H1 (cell line): ENCODE measurements around the gene R3HCC1L. TPM values are rescaled to one million over a fixed set of nuclear protein-coding genes. Genes with fewer than 3 reads are reported as not detected.

Source experiments
- CTCF ChIA-PET: fragments of 300-600 bp; sonication (Branson Sonifier 250); formaldehyde crosslinking; loops from one replicate; lab custom pipeline; 2021; ENCODE audit not compliant: partially characterized antibody; lab: Charles Lee
- POLR2A ChIA-PET: fragments of 300-600 bp; sonication (Branson Sonifier 250); formaldehyde crosslinking; loops from one replicate; lab custom pipeline; 2021; ENCODE audit warnings: inconsistent platforms; ENCODE audit not compliant: partially characterized antibody; lab: Charles Lee
- DNase-seq, 2 experiments: peaks; one replicate each; pipeline versions ENCODE4 v3.0.0 to v3.0.0-alpha.2; 2010 to 2022; ENCODE audit warnings: low spot score in 2 of 2, low read depth in 1 of 2, mixed read lengths in 1 of 2
- FAIRE-seq: peaks from 2 replicates; lab custom pipeline; 2011; peaks lifted over from hg19 to GRCh38; lab: Jason Lieb, UNC
- H2AFZ ChIP-seq: 2 replicates; pipeline ENCODE4 v1.8.1; 2012; ENCODE audit warnings: low read length, inconsistent platforms
- H2AK5ac ChIP-seq: 2 replicates; pipeline ENCODE4 v1.6.1; 2013; ENCODE audit warnings: low read depth, low read length
- H2BK120ac ChIP-seq: replicated peaks from 2 replicates; pipeline ENCODE3; 2013; ENCODE audit warnings: low read depth, low read length, inconsistent platforms
- H2BK12ac ChIP-seq: 2 replicates; pipeline ENCODE4 v1.6.1; 2013; ENCODE audit warnings: low read depth, low read length
- H2BK15ac ChIP-seq: 2 replicates; pipeline ENCODE4 v1.6.1; 2013; ENCODE audit warnings: low read length
- H2BK20ac ChIP-seq: 2 replicates; pipeline ENCODE4 v1.6.1; 2013; ENCODE audit warnings: low read length
- H2BK5ac ChIP-seq: 2 replicates; pipeline ENCODE4 v1.6.1; 2013; ENCODE audit warnings: low read depth, low read length
- H3K14ac ChIP-seq: 2 replicates; pipeline ENCODE4 v1.6.1; 2013; ENCODE audit warnings: inconsistent platforms; ENCODE audit not compliant: insufficient read length
- H3K18ac ChIP-seq: 2 replicates; pipeline ENCODE4 v1.6.1; 2013; ENCODE audit warnings: low read length; ENCODE audit errors: extremely low read depth
- H3K23ac ChIP-seq: 2 replicates; pipeline ENCODE4 v1.6.1; 2013; ENCODE audit warnings: inconsistent platforms; ENCODE audit not compliant: insufficient read length
- H3K23me2 ChIP-seq: 2 replicates; pipeline ENCODE4 v1.6.1; 2013; ENCODE audit warnings: low read depth, low read length
- H3K27ac ChIP-seq: 2 replicates; pipeline ENCODE4 v1.6.1; 2011; ENCODE audit warnings: low read depth, low read length, inconsistent platforms
- H3K27me3 ChIP-seq, 4 experiments: replicated peaks in 1 of 4; 1 replicate in 1 of 4; 2 replicates in 3 of 4; pipeline versions ENCODE4 v1.6.1 to v1.8.1; 2011 to 2013; ENCODE audit warnings: low read length in 3 of 4, mild to moderate bottlenecking in 3 of 4, inconsistent platforms in 2 of 4, mixed read lengths in 2 of 4, moderate library complexity in 1 of 4; ENCODE audit not compliant: control insufficient read depth in 3 of 4, insufficient read depth in 3 of 4; ENCODE audit errors: extremely low read depth in 1 of 4
- H3K36me3 ChIP-seq, 4 experiments: 2 replicates each; pipeline versions ENCODE4 v1.6.1 to v1.8.1; 2011 to 2013; ENCODE audit warnings: mild to moderate bottlenecking in 4 of 4, low read length in 3 of 4, moderate library complexity in 2 of 4, control low read depth in 1 of 4, inconsistent platforms in 1 of 4; ENCODE audit not compliant: insufficient read depth in 4 of 4, control insufficient read depth in 2 of 4
- H3K4ac ChIP-seq: replicated peaks from 2 replicates; pipeline ENCODE3; 2013; ENCODE audit warnings: low read length, low read depth, mixed read lengths, inconsistent platforms; ENCODE audit not compliant: insufficient read length
- H3K4me1 ChIP-seq, 4 experiments: replicated peaks in 1 of 4; 1 replicate in 1 of 4; 2 replicates in 3 of 4; pipeline versions ENCODE4 v1.6.1 to v1.8.1; 2011 to 2013; ENCODE audit warnings: low read length in 3 of 4, inconsistent platforms in 2 of 4, mixed read lengths in 1 of 4; ENCODE audit not compliant: insufficient read depth in 4 of 4, control insufficient read depth in 3 of 4
- H3K4me2 ChIP-seq, 2 experiments: 2 replicates each; pipeline versions ENCODE4 v1.6.1 to v1.8.1; 2011 to 2013; ENCODE audit warnings: low read depth in 2 of 2, low read length in 2 of 2, control low read depth in 1 of 2, inconsistent platforms in 1 of 2, mild to moderate bottlenecking in 1 of 2; ENCODE audit not compliant: insufficient read depth in 1 of 2
- H3K4me3 ChIP-seq, 4 experiments: fragments of 200-600, 300-600 bp in 1 of 4; sonication (generic), shearing (Covaris generic), sonication (Bioruptor Twin) in 1 of 4; 2 replicates each; pipeline versions ENCODE4 v1.5.1 to v1.8.1; 2011 to 2016; ENCODE audit warnings: low read length in 4 of 4, low read depth in 3 of 4, control low read depth in 2 of 4, inconsistent platforms in 2 of 4, mild to moderate bottlenecking in 2 of 4, mixed read lengths in 1 of 4, moderate library complexity in 1 of 4; ENCODE audit not compliant: insufficient read depth in 2 of 4; ENCODE audit errors: extremely low read depth in 1 of 4
- H3K56ac ChIP-seq: replicated peaks from 2 replicates; pipeline ENCODE3; 2013; ENCODE audit warnings: low read depth, mild to moderate bottlenecking, mixed read lengths, low read length, inconsistent platforms; ENCODE audit not compliant: insufficient read length
- H3K79me1 ChIP-seq: 2 replicates; pipeline ENCODE4 v1.6.1; 2013; ENCODE audit warnings: low read depth, low read length, control low read depth
- H3K79me2 ChIP-seq, 2 experiments: 2 replicates each; pipeline versions ENCODE4 v1.6.1 to v1.8.1; 2012 to 2013; ENCODE audit warnings: low read length in 2 of 2, mild to moderate bottlenecking in 2 of 2, inconsistent platforms in 1 of 2; ENCODE audit not compliant: insufficient read depth in 2 of 2, control insufficient read depth in 1 of 2
- H3K9ac ChIP-seq, 4 experiments: replicated peaks in 1 of 4; 1 replicate in 1 of 4; 2 replicates in 3 of 4; pipeline versions ENCODE4 v1.6.1 to v1.8.1; 2011 to 2013; ENCODE audit warnings: low read depth in 3 of 4, low read length in 3 of 4, control low read depth in 2 of 4, mild to moderate bottlenecking in 2 of 4, moderate library complexity in 2 of 4, inconsistent platforms in 1 of 4; ENCODE audit errors: extremely low read depth in 1 of 4
- H3K9me3 ChIP-seq, 2 experiments: 2 replicates each; pipeline versions ENCODE4 v1.6.1 to v1.8.1; 2012 to 2013; ENCODE audit warnings: mild to moderate bottlenecking in 2 of 2, moderate library complexity in 2 of 2, control low read depth in 1 of 2, inconsistent platforms in 1 of 2, low read depth in 1 of 2, low read length in 1 of 2, mixed read lengths in 1 of 2; ENCODE audit not compliant: insufficient read depth in 2 of 2
- H4K20me1 ChIP-seq, 2 experiments: replicated peaks in 1 of 2; 2 replicates each; pipeline versions ENCODE3 to v1.8.1; 2011 to 2013; ENCODE audit warnings: inconsistent platforms in 2 of 2, low read length in 2 of 2, mild to moderate bottlenecking in 1 of 2; ENCODE audit not compliant: insufficient read depth in 2 of 2, control insufficient read depth in 1 of 2
- H4K5ac ChIP-seq: 2 replicates; pipeline ENCODE4 v1.6.1; 2013; ENCODE audit warnings: low read length, low read depth, mixed read lengths, inconsistent platforms; ENCODE audit not compliant: insufficient read length
- H4K8ac ChIP-seq: 2 replicates; pipeline ENCODE4 v1.8.0; 2013; ENCODE audit warnings: mild to moderate bottlenecking, moderate library complexity, low read length, inconsistent platforms; ENCODE audit not compliant: insufficient read depth; ENCODE audit errors: extremely low read depth
- H4K91ac ChIP-seq: replicated peaks from 2 replicates; pipeline ENCODE3; 2013; ENCODE audit warnings: low read length, mixed read lengths, inconsistent platforms; ENCODE audit not compliant: insufficient read length
- TEAD4 ChIP-seq: IDR thresholded peaks from 2 replicates; pipeline ENCODE4 v1.6.1; 2012; ENCODE audit warnings: low read depth, low read length, inconsistent platforms, mixed read lengths
- WGBS, 2 experiments: shearing (Covaris generic) in 1 of 2; methylation state at CpG; one replicate each; pipeline versions ENCODE4 v1.1.6 to v1.1.7; 2013 to 2015; ENCODE audit warnings: low lambda C conversion rate in 2 of 2, mixed read lengths in 2 of 2, inconsistent platforms in 1 of 2, low coverage in 1 of 2, missing lambda C conversion rate in 1 of 2; ENCODE audit not compliant: insufficient replicate concordance in 2 of 2, insufficient coverage in 1 of 2, insufficient read length in 1 of 2; ENCODE audit errors: extremely low coverage in 1 of 2, missing lambda C conversion rate in 1 of 2; 5-methylcytosine and 5-hydroxymethylcytosine counted together
- polyA plus RNA-seq, 7 experiments: library from polyadenylated mRNA; depleted of rRNA in 3 of 7; stranded (reverse) in 5 of 7; unstranded in 2 of 7; fragments of >200 nt in 5 of 7; fragments of 200-250 nt in 2 of 7; gene quantifications; 1 replicate in 5 of 7; 2 replicates in 1 of 7; 4 replicates in 1 of 7; pipeline versions ENCODE4 v1.2.1 to v1.2.3, GENCODE V29; 2011 to 2013; ENCODE audit warnings: missing spikeins in 2 of 7, mixed read lengths in 2 of 7
- total RNA-seq: library from RNA; stranded (reverse); fragmentation: NEBNext Ultra II Directional; extraction: Animal tissue kit (Norgen Biotek cat#: 25700); gene quantifications from 2 replicates; pipeline ENCODE4 v1.2.1, GENCODE V29; 2021

The R3HCC1L gene
- total and polyA plus RNA-seq, 2 of the 8 experiments (the other 6 are each of a cell fraction or from before 2014, with no cell fraction given) = 6.9 to 13.9 TPM

DNA sequence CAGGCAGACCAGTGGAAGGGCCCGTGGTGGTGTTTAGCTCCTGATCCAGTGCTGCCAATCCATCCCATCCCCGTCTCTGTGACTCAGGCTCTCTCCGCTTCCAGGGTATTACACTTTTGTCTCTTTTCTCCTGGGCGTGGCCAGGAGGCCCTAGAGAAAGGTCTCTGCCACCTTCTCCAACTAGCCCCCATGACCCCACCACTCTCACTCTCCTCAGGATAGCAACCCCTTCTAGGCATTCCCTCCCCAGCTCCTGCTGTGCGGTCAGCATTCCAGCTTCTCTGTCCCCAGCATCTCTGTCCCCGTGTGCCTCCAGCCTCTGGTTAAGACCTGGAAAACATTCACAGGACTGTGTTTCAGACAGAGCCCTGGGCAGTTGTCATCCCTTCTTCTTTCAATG is 36.2 kb upstream of the R3HCC1L start:
- Histone ChIP-seq H3K9ac (no peak overlapping the region), H3K18ac (no peak overlapping the region), H2BK20ac (no peak overlapping the region), H3K23me2 (no peaks in the 10 kb centered on the region), H3K27me3 (no peaks in the 10 kb centered on the region; a peak in 1 of 7 replicates), H2AFZ (no peak overlapping the region), H2BK15ac (no peak overlapping the region), H3K23ac (no peak overlapping the region), H4K20me1 (no peaks in the 10 kb centered on the region), H3K4me1 (peaks cover 0 to 2% (median 1%) of the 10 kb centered on the region in 4 experiments; a peak in 1 of 7 replicates), H3K14ac (no peak overlapping the region), H2AK5ac (no peak overlapping the region), H4K91ac (no peak overlapping the region), H3K79me1 (no peaks in the 10 kb centered on the region), H3K4me3 (no peak overlapping the region), H3K27ac (no peak overlapping the region), H3K9me3 (no peaks in the 10 kb centered on the region), H3K36me3 (no peaks in the 10 kb centered on the region), H3K56ac (no peak overlapping the region), H2BK120ac (no peak overlapping the region), H3K4ac (no peak overlapping the region), H4K8ac (peak overlapping the region; percentile 36; the same call in 1 of the 2 replicates), H3K79me2 (no peaks in the 10 kb centered on the region), H2BK12ac (no peak overlapping the region), H4K5ac (no peak overlapping the region), H2BK5ac (no peak overlapping the region), H3K4me2 (no peak overlapping the region)
- 84% methylated on average over 6 of the region's 6 CpGs; no CpG with 5 or more reads in 1 of the 2 experiments for WGBS, 2 experiments
- FAIRE-seq = no peak
- DNase-seq = no peak
- ChIA-PET CTCF (interaction anchor here (0.7 to 2.1 kb wide), 7 partner anchors 9 to 72 kb away, joined by 3 to 7 read pairs (median 3); no protein-coding TSS in a partner anchor), POLR2A (interaction anchor here (0.6 kb wide), 1 partner anchor 177 kb away, joined by 3 read pairs; no protein-coding TSS in a partner anchor)
- TF ChIP-seq TEAD4 = peak; percentile 66; the same call in 1 of the 2 replicates
